Lower leg skin (tissue), 4 donors: Measurements from ENCODE around the gene MAP7. TPM values are rescaled to one million over a fixed set of nuclear protein-coding genes. Genes with fewer than 3 reads are reported as not detected.
"Not testable (repeated sequence)": the region's sequence is repeated elsewhere in the genome, so short reads cannot be mapped to it uniquely, and the experiment has no call there.

ENCODE experiments used
- DNase-seq, 2 donors: peaks; one replicate each; pipeline ENCODE4 v3.0.0-alpha.2; 2019; ENCODE audit warnings: low spot score in 2 of 2
- H3K4me3 ChIP-seq: fragments of 200-600 bp; sonication (generic); 2 replicates; pipeline ENCODE4 v1.5.1; 2017; ENCODE audit warnings: mild to moderate bottlenecking, low read depth; ENCODE audit not compliant: poor library complexity, severe bottlenecking
- POLR2A ChIP-seq, 2 donors: fragments of 450-650 bp; IDR thresholded peaks; one replicate each; pipeline ENCODE4 v1.6.1; 2016 to 2017; ENCODE audit warnings: antibody characterized with exemption in 2 of 2, mild to moderate bottlenecking in 1 of 2, moderate library complexity in 1 of 2
- WGBS, 2 donors: methylation state at CpG; one replicate each; pipeline ENCODE4 v1.1.5; 2018; 5-methylcytosine and 5-hydroxymethylcytosine counted together
- intact Hi-C: fragments of 100-400 bp; cut with DNase I; formaldehyde crosslinking; loops from one replicate; pipeline ENCODE4 v1.15.0; 2023; ENCODE audit warnings: low total_unique reads
- total RNA-seq, 4 donors: library from RNA; depleted of rRNA; stranded (reverse); fragments of >200 nt; gene quantifications; one replicate each; pipeline ENCODE4 v1.1.0, GENCODE V29; 2016
- TF ChIP-seq, protein P1 (sequence below), 3 donors: fragments of 450-650 bp; IDR thresholded peaks; one replicate each; pipeline ENCODE4 v1.5.1; 2016; ENCODE audit warnings: antibody characterized with exemption in 3 of 3, mild to moderate bottlenecking in 3 of 3, moderate library complexity in 2 of 3

MAP7 gene
- total RNA-seq, 4 donors from 2014 or later: 32.5 to 41.8 (median 39.0) TPM

DNA sequence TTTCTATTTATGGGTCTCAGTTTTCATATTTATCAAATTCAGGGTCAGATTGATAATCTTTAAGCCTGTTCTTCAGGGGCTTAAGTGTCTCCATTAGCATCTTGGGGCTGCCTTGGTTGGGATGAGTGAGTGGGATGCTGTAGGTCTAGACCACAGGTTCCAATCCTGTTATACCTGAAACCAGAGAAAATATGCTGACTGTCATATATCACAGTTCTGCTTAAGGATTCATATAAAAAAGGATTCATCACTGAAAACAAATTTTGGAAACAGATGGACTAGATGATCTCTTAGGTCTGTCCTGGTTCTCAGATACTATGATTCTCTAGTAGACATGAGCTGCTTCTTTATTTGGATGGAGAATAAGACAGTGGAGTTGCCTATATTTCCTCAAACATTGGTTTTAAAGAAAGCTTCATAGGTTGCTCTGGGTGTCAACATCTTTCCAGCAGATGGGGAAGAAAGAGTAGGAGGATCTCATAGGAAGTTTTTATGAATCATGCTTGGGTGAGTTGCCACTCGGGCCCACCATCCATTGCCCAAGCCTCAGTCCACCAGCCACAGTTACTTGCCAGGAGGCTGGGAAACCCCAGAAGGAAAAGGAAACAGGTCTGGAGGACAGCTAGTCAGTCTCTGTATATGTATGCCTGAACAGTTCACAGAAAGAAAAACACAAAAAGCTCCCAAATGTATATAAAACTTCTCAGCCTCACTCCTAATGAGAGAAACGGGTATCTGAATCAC lies 42.9 kb upstream of the MAP7 start:
- DNase-seq: no peak
- intact Hi-C loops: no loop called here
- TF ChIP-seq, protein P1, sequence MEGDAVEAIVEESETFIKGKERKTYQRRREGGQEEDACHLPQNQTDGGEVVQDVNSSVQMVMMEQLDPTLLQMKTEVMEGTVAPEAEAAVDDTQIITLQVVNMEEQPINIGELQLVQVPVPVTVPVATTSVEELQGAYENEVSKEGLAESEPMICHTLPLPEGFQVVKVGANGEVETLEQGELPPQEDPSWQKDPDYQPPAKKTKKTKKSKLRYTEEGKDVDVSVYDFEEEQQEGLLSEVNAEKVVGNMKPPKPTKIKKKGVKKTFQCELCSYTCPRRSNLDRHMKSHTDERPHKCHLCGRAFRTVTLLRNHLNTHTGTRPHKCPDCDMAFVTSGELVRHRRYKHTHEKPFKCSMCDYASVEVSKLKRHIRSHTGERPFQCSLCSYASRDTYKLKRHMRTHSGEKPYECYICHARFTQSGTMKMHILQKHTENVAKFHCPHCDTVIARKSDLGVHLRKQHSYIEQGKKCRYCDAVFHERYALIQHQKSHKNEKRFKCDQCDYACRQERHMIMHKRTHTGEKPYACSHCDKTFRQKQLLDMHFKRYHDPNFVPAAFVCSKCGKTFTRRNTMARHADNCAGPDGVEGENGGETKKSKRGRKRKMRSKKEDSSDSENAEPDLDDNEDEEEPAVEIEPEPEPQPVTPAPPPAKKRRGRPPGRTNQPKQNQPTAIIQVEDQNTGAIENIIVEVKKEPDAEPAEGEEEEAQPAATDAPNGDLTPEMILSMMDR (IDR thresholded peaks at IDR 0.05): no peak
- TF ChIP-seq POLR2A (IDR thresholded peaks at IDR 0.05): no peak
- H3K4me3 ChIP-seq: no peak overlapping the region
- 78 to 85% methylated on average over 2 of the region's 2 CpGs for WGBS, 2 donors

DNA sequence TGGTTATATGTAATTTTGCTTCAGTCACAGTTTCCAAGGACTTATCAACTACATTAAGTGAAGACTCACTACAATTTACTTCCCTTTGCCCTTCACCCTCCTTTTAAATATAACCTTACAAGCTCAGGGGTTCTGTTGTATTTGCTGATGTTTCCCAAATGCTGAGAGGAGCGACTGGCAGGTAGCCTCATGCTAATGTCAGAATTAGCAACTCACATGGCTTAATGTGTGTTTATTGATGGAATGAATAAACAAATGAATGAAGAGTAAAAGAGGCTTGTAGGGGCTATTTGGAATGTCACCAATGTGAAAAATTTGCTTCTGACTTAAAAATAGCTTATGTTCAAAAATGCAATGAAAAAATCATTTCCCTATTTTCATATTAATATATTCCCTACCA lies 41.4 kb upstream of the MAP7 start:
- H3K4me3 ChIP-seq: no peak overlapping the region
- intact Hi-C loops: no loop called here
- WGBS, 2 donors: 88 to 92% methylated on average over 1 of the region's 1 CpG
- TF ChIP-seq POLR2A (IDR thresholded peaks at IDR 0.05): no peak
- TF ChIP-seq, protein P1 (IDR thresholded peaks at IDR 0.05): no peak
- no peak for DNase-seq

DNA sequence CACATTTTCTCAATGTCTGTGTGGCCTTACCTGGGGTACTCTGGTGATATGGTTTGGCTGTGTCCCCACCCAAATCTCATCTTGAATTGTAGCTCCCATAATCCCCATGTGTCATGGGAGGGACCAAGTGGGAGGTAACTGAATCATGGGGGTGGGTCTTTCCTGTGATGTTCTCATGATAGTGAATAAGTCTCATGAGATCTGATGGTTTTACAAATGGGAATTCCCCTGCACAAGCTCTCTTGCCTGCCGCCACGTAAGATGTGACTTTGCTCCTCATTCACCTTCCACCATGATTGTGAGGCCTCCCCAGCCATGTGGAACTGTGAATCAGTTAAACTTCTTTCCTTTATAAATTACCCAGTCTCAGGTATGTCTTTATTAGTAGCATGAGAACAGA lies 40.6 kb upstream of the MAP7 start:
- DNase-seq, intact Hi-C loops, H3K4me3 ChIP-seq: not testable (repeated sequence)
- 94 to 100% methylated on average over 2 of the region's 2 CpGs for WGBS, 2 donors

DNA sequence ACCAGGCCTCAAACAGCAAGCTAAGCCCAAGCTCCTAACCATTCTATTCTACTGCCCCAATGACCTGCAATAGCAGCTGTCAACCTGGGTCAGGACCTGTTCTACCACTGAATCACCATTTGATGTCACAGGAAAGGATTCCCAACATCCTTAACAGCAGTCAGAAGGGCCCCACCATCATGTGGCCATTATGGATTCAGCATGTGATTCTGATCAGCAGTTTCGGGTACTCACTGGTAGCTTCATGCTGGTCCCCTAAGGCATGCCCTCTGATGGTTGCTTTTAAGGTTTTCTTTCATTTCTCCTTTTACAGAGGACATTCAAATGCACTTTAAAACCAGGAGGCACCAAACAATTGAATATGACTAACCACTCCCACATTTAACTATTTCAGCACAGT lies 37.3 kb upstream of the MAP7 start:
- no peak for TF ChIP-seq POLR2A (IDR thresholded peaks at IDR 0.05)
- TF ChIP-seq, protein P1 (IDR thresholded peaks at IDR 0.05): no peak
- H3K4me3 ChIP-seq: no peak overlapping the region
- no peak for DNase-seq
- WGBS, 2 donors: 88 to 100% methylated on average over 1 of the region's 1 CpG
- intact Hi-C loops: no loop called here

DNA sequence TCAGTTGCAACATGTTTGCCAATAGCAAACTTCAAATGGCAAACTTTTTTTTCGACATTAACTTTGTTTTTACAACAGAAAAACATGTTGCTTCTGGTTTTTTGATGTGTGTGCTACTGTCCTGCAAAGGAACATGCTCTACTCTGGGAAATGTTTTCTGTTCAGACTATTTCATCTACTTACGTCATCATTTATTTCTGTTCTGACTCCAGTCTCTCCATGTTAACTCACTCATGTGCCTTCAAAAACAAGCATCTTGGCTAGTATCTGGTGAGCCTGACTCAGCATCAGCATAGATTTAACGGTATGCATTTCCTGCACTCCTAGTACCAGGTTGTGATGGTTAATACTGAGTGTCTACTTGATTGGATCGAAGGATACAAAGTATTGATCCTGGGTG lies 36.1 kb upstream of the MAP7 start:
- no peak for DNase-seq
- H3K4me3 ChIP-seq: no peak overlapping the region
- 40 to 42% methylated on average over 4 of the region's 4 CpGs for WGBS, 2 donors
- intact Hi-C loops: no loop called here
- no peak for TF ChIP-seq POLR2A (IDR thresholded peaks at IDR 0.05)

DNA sequence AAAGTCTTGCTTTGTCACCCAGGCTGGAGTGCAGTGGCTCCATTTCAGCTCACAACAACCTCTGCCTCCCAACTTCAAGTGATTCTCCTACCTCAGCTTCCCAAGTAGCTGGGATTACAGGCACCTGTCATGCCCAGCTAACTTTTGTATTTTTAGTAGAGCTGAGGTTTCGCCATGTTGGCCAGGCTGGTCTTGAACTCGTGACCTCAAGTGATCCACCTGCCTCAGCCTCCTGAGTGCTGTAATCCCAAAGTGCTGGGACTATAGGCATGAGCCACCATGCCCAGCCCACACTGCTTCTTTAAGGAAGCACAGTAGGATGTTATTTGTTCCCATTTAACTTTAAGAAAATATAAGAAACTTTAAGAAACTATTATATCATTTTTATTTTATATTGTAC lies 35.3 kb upstream of the MAP7 start:
- 93 to 100% methylated on average over 2 of the region's 2 CpGs for WGBS, 2 donors
- intact Hi-C loops, H3K4me3 ChIP-seq, DNase-seq: not testable (repeated sequence)

DNA sequence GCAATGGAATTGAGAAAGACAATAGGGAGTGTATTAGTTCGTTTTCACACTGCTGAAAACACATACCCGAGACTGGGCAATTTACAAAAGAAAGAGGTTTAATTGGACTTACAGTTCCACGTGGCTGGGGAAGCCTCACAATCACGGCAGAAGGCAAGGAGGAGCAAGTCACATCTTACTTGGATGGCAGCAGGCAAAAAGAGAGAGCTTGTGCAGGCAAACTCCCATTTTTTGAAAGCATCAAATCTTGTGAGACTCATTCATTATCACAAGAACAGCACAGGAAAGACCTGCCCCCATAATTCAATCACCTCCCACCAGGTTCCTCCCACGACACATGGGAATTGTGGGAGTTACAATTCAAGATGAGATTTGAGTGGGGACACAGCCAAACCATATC lies 34.1 kb upstream of the MAP7 start:
- DNase-seq, intact Hi-C loops, H3K4me3 ChIP-seq: not testable (repeated sequence)
- WGBS, 2 donors: 91 to 92% methylated on average over 5 of the region's 5 CpGs
